GM11168 (cell line): ENCODE data around the gene FNDC3B.

ENCODE experiments used
- in situ Hi-C: fragments of 300-500 bp; cut with MboI; formaldehyde crosslinking; loops from one replicate; pipeline ENCODE4 v1.12.0; 2022; ENCODE audit warnings: low sequenced_read_pairs; ENCODE audit not compliant: unreplicated experiment

The FNDC3B gene

GRCh38 chr3:172070802-172071201 is 31.4 kb downstream of the FNDC3B start:
- in situ Hi-C loops = no loop called here

DNA sequence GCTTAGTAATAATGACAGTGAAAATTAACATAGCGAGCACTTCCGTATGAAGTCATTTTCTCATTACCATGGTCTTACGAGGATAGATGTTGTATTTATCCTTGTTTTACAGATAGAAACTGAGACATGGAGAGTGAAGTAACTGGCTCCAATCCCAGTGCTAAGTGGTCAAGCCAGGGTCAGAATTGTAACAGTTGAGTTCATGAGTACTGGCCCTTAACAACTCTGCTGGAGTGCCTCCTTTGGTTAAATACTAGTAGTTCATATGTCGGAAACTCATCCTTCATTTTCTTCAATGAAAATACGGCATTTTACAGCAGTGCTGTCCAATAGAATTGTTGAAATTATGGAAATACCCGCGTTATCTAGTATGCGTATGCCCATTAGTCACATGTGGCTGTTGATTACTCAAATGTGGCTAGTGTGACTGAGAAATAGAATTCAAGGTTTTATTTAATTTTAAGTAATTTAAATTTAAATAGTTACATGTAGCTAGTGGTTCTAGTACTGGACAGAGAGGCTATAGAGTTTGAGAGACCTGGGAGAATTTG is 32.5 kb downstream of the FNDC3B start:
- in situ Hi-C loops = no loop called here

DNA sequence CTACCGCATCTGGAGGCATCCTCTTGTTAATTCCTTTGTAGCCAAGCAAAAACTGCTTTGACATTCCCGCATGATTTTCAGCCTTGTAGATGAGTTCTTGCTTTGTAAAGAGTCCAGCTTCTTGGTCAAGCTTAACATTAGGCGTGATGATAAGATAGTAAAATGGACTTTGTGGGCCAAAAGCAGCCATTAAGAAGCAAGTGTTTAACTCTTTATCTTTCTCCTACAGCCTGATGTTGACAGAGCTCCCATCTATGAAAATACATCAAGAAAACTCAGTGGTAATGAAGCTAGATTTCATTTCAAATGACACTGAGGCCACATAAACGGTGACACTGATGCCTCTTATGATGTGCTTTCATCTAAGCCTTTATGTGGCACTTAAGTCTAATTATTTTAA is 33.2 kb downstream of the FNDC3B start:
- in situ Hi-C loops = no loop called here

- in situ Hi-C loops = no loop called here
Measured at GRCh38 chr3:172073262-172073915, 34.0 kb downstream of the FNDC3B start.

GRCh38 chr3:172074032-172074431 is 34.7 kb downstream of the FNDC3B start:
- in situ Hi-C loops = no loop called here

DNA sequence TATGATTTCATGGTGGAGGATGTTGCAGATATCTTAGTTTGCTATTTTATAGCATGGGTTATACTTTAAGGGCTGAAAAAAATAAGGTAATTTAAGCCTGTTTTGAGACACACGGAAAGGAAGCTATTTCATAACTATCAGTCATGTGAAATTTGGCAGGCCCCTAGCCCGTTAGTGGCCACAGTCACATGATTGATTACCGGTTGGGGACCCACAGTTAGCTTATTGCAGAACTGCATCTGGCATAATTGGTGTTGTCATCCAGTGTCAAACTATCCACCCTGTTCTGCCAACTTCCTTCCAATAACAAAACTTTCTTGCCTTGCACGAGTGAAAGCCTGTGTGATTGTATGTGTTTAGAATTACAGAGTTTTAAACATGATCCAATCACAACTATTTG is 35.2 kb downstream of the FNDC3B start:
- in situ Hi-C loops = no loop called here

- in situ Hi-C loops = no loop called here
Measured at GRCh38 chr3:172076212-172076611, 36.8 kb downstream of the FNDC3B start.

GRCh38 chr3:172077197-172077757 is 37.9 kb downstream of the FNDC3B start:
- in situ Hi-C loops = no loop called here

DNA sequence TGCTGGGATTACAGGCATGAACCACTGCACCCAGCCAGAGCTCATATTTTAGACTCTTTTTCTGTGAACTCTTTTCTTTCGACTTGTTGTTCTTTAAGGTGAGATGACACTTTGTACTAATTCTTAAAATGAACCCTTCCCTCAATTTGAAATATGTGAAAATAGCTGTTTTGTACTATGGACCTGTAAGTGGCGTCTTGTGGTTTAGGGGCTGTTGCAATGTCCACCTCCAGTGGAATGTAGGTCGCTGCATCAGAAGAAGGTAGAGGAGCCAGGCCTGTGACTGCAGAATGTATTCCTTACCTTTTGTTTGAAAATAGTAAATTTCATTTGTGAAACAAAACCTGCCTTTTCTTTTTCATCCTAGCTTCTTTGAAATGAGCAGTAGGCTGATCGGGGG is 38.9 kb downstream of the FNDC3B start:
- in situ Hi-C loops = no loop called here

DNA sequence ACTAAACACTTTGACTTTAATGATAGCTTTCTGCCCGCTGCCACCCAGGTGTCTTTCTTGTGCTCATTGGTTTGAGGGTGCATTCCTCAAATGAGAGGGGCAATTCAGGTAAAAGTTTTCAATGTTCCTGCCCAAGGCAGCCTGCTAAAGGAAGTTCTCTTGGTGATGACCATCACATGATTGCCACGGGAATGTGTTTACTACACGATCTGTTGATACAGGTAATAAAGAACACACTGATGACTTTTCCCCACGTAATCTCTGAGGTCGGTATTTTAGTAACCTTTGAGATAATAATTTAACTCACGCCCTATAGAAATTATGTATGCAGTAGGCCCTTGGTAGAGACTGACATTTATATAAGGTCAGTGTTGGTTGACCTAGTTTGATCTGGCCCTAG is 39.3 kb downstream of the FNDC3B start:
- in situ Hi-C loops = no loop called here

- in situ Hi-C loops = no loop called here
Measured at GRCh38 chr3:172079326-172079976, 40.1 kb downstream of the FNDC3B start.

DNA sequence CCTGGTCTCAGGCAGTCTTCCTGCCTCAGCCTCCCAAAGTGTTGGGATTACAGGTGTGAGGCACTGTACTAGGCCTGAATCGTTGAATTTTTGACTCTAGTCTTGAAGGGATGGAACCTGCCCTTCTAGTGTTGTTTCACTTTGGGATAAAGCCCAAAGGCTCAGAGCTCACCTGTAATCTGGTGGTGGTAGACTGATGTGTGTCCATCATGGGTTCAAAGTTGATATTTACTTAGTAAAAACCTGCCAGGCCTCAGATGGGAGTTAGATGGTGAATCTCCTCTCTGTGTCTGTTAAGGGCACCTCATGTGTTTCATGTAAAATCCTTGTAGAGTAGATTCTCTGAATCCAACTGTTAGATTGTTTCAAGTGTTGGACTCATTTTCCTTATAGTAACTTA is 41.1 kb downstream of the FNDC3B start:
- in situ Hi-C loops = no loop called here

- in situ Hi-C loops = no loop called here
Measured at GRCh38 chr3:172082269-172082668, 42.9 kb downstream of the FNDC3B start.

DNA sequence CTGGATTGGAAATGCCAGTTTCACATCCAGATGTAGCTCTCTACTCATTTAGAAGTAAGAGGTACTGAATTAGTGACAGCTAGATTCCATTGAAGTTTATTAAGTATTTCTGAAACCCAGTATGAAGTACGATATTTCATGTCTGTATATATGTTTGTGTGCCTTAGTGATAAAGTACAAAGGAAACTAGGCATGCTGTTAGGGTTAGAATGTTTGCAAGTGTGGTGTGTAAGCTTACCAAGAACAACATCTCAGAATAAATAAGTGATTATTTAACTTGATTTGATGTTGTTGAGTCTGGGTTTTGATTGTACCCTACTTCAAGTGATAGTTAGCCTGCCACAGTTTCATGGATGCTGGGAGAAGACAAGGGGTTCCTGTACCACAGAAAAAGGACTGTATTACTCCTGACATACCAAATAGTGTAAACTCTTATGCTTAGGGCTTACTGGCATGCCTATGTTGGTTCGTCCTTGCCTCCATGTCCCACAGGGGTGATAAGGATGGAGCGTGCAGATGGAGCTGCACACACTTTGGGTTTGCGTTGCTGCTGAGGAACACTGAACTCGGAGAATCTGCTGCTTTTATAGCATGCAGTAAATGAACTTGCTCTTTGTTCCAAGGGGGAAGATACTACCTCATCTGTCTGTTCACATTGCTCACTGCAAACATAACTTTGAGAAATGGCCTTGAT is 43.6 kb downstream of the FNDC3B start:
- in situ Hi-C loops = no loop called here

DNA sequence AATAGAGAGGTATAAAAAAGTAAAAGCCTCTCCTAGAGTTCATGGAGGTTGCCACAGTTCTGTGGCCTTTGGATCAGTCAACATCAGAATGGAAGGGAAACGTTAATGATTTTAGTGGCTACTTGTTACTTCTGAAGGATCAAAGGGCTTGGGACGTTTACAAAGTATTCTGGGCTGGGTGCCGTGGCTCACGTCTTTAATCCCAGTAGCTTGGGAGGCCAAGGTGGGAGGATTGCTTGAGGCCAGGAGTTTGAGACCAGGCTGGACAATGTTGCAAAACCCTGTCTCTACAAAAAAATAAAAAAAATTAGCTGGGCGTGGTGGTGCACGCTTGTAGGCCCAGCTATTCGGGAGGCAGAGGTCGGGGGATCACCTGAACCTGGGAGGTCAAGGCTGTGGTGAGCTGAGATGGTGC is 44.6 kb downstream of the FNDC3B start:
- in situ Hi-C loops = no loop called here

- in situ Hi-C loops = no loop called here
Measured at GRCh38 chr3:172084871-172085556, 45.6 kb downstream of the FNDC3B start.

DNA sequence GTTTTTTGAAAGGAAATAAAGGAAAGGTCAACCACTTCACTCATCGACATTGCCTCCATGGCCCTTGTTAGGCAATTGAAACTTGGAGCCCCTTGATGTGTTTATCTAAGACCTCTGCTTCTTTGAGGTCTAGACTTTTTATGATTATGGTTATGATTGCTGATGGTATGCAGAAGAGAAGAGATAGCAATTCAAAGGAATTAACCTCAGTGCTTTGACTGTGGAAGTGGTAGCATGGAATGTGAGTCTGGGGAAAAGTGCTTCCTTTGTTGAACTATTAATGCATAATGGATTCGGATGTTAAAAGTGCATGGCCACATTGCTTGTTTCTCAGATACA is 46.1 kb downstream of the FNDC3B start:
- in situ Hi-C loops = no loop called here

DNA sequence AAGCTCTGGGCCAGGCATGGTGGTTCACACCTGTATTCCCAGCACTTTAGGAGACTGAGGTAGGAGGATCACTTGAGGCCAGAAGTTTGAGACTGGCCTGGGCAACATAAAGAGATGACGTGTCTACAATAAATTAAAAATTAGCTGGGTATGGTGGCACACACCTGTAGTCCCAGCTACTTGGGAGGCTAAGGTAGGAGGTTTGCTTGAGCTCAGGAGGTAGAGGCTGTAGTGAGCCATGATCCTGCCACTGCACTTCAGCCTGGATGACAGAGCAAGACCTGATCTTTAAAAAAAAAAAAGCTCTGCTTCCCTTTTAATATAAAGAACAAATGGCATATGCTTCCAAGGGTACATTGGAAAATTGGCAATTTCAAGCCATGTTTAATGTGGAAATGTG is 46.7 kb downstream of the FNDC3B start:
- in situ Hi-C loops = no loop called here

- in situ Hi-C loops = no loop called here
Measured at GRCh38 chr3:172087198-172087597, 47.8 kb downstream of the FNDC3B start.
